ENCODE measurements around the gene ACVR1B. TPM values are rescaled to one million over a fixed set of nuclear protein-coding genes. Genes with fewer than 3 reads are reported as not detected.

ACVR1B gene
- total and polyA plus RNA-seq, 2 of the 8 experiments (the other 6 are each of a cell fraction or from before 2014, with no cell fraction given): 16.0 to 19.2 TPM

- TF ChIP-seq KDM1A (IDR thresholded peaks at IDR 0.05; ENCODE audit: borderline replicate concordance, low read length) (peak; percentile 82; the same call in 1 of the 2 replicates), TBP (IDR thresholded peaks at IDR 0.05; ENCODE audit: low read depth, low read length) (peak; percentile 36; the same call in 1 of the 2 replicates), MAX (IDR thresholded peaks at IDR 0.05) (no peak)
Observed at GRCh38 chr12:52036587-52037171, 85.2 kb downstream of the ACVR1B start (continued).
